Right ventricle myocardium superior (tissue), 1 donor: ENCODE measurements around the gene SEL1L2. TPM values are rescaled to one million over a fixed set of nuclear protein-coding genes. Genes with fewer than 3 reads are reported as not detected.
"Not testable (repeated sequence)": the region's sequence is repeated elsewhere in the genome, so short reads cannot be mapped to it uniquely, and the experiment has no call there.

Experiments used
- ATAC-seq: fragments of 200-7000 bp; cut with Tn5 transposase; one replicate; pipeline ENCODE4 v1.9.1; 2020; ENCODE audit warnings: mild to moderate bottlenecking; ENCODE audit not compliant: poor library complexity
- DNase-seq: peaks from one replicate; pipeline ENCODE4 v3.0.0-alpha.2; 2020
- intact Hi-C: fragments of 100-400 bp; cut with DNase I; formaldehyde crosslinking; loops from one replicate; pipeline ENCODE4 v1.11.2; 2022
- long read RNA-seq: library from polyadenylated mRNA; unstranded; transcript quantifications from one replicate; pipeline ENCODE4 v2.0.0, GENCODE V29; 2021
- total RNA-seq: library from RNA; stranded (reverse); fragmentation: NEBNext Ultra II Directional; extraction: Animal tissue kit (Norgen Biotek cat#: 25700); gene quantifications from one replicate; pipeline ENCODE4 v1.2.1, GENCODE V29; 2021
- donor health status: DM: no; HTN: yes; CAD: no; lungs with severe emphysema.

SEL1L2 gene, protein sequence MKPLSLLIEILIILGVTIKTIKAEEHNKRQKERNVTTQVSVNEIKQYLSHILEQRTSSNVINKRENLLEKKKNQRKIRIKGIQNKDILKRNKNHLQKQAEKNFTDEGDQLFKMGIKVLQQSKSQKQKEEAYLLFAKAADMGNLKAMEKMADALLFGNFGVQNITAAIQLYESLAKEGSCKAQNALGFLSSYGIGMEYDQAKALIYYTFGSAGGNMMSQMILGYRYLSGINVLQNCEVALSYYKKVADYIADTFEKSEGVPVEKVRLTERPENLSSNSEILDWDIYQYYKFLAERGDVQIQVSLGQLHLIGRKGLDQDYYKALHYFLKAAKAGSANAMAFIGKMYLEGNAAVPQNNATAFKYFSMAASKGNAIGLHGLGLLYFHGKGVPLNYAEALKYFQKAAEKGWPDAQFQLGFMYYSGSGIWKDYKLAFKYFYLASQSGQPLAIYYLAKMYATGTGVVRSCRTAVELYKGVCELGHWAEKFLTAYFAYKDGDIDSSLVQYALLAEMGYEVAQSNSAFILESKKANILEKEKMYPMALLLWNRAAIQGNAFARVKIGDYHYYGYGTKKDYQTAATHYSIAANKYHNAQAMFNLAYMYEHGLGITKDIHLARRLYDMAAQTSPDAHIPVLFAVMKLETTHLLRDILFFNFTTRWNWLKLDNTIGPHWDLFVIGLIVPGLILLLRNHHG
- total RNA-seq, result 0.43 TPM
- long read RNA-seq, result 0 reads

DNA sequence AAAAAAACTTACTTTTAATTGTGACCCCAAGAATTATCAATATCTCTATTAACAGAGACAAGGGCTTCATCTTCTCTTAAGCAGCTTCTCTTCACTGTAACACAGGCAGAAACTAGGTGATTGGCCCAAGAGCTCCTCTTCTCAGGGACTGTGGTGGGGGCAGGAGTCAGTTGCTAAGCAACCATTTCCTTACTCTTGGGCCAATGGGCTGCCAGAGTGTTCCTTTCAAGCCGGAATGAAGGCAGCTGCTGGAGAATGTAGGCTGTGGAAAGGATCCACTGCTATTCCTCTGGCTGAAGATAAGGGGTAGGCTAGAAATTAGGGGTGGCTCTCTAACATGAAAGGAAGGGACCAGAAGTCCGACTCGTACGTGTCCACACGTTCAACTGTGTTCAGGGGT, at the start of gene SEL1L2:
Gene SEL1L2, minus strand, starts transcription at position 150 of the 400 bp plus-strand sequence. Its CDS starts 80 bp downstream, at position 70.
- intact Hi-C loops, result no loop called here
- no peak for DNase-seq
- ATAC-seq, result no peak

DNA sequence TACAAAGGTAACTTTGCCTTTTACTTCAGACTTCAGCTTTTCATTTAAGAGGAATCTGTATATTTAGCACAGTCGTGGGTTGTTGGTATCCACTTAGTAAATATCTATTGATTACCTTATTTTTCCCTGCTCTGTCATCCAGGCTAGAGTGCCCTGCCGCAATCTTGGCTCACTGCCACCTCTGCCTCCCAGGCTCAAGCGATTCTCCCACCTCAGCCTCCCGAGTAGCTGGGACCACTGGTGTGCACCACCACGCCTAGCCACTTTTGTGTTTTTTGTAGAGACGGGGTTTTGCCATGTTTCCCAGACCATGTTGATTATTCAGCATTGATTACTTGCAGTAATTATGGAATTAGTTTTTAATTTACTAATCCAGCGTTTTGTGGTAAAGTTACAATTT, 46.2 kb upstream of the SEL1L2 start:
- intact Hi-C loops, result no loop called here
- ATAC-seq, result no peak
- DNase-seq, result no peak

DNA sequence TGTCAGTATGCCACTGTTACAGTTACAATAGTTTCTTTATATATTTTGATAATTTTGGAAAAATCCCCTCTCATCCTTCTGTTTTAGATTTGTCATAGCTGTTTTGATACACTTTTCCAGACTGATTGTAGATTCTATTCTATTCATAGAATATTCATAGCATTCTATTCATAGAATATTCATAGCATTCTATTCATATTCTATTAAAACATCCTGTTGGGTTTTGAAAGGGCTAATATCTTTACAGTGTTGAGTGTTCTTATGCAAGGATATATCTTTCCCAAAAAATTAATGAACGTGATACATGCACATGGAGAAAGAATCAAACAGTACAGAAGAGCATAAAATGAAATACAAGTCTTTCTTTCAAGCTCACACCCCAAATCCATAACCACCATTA, 42.9 kb upstream of the SEL1L2 start:
- ATAC-seq, result no peak
- no peak for DNase-seq
- intact Hi-C loops, result no loop called here

DNA sequence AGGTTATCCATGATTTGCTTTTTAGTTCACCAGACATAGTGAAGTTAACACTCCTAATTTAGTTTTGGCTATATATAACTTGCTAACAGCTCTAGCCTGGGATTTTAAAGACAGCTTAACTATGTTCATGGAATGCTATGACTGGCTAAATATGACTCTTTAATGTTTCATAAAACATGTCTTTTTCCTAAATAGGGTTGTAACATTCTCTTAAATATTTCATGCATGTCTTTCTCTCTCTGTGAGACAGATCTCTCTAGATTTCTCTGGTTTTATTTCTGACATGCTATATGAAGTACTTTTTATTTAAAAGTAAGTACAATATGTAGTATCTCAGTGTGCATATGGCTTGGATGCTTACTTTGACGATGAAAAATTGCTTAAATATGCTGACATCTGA, 40.6 kb upstream of the SEL1L2 start:
- no peak for ATAC-seq
- intact Hi-C loops, result no loop called here
- no peak for DNase-seq

DNA sequence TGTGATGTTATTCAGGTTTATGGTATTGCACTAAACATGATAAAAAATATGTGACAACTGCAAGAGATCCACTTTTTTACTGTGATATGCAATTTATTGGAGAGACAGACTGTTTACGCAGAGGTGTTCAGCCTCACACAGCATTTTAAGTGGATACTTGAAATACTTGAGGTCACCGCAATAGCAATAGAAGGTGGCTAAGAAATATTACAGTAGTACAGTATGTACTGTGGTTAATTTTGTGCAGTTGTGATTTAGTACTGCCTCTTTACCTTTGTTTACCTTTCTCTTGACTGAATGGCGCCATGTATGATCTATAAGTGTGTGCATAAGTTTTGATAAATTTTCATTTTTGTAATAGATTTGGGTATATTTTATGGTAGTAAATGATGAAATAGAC, 22.3 kb upstream of the SEL1L2 start:
- intact Hi-C loops, result no loop called here
- ATAC-seq (no peak), DNase-seq (no peak)

DNA sequence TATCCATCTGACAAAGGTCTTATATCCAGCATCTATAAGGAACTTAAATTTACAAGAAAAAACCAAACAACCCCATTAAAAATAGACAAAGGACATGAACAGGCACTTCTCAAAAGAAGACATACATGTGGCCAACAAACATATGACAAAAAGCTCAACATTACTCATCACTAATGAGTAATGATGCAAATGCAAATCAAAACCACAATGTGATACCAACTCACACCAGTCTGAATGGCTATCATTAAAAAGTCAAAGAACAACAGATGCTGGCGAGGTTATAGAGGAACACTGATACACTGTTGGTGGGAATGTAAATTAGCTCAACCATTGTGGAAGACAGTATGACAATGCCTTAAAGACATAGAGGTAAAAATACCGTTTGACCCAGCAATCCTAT, 18.8 kb upstream of the SEL1L2 start:
- intact Hi-C loops, result no loop called here
- no peak for DNase-seq
- no peak for ATAC-seq

DNA sequence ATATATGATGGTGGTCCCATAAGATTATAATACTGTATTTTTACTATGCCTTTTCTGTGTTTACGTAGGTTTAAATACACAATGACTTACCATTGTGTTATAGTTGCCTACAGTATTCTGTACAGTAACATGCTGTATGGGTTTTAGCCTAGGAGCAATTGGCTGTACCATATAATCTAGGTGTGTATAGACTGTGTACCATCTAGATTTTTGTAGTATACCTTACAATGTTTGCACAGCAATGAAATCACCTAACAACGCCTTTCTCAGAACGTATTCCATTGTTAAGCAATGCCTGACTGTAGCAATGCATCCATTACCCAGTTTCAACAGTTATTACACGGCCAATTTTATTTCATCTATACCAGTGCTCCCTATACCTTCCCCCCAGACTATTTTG, 15.6 kb upstream of the SEL1L2 start:
- DNase-seq, result no peak
- ATAC-seq, result no peak
- intact Hi-C loops, result no loop called here

DNA sequence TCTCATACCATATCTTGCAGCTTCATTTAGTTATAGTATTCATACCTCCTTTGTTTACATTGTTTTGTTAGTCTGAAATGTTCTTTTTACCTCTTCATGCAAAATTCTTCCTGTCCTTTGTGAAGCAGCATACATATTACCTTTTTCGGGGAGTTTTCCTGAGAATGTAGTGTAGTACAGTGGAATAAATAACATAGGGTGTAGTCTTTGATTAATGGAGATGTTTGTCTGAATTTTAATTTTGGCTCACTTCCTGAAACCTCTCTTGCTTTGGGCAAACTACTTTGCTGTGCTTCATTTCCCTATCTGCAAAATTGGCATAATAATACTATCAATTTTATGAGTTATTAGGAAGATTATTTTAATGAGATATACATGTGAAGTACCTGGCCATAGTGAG, 10.5 kb upstream of the SEL1L2 start:
- intact Hi-C loops, result no loop called here
- ATAC-seq (no peak), DNase-seq (no peak)

DNA sequence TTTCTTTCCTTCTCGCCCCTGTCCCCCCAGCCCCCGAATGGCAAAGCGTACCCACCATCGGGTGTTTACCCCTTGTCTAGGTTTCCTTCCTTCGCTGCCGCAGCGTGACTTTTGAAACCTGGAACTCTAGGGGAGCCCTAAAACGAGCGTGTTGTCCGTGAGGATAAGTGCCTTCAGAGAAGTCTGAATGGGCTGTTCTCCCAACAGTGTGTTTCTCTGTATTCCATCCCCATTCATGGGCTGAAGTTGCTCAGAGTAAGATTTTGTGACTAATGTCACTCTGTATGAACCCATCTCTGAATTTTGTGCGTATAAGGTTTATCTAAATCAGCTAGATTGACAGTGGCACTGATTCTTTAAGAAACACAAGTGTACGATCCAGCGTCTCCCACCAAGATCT, 5.9 kb upstream of the SEL1L2 start:
- DNase-seq (no peak), ATAC-seq (peak; percentile 6)
- intact Hi-C loops, result no loop called here

DNA sequence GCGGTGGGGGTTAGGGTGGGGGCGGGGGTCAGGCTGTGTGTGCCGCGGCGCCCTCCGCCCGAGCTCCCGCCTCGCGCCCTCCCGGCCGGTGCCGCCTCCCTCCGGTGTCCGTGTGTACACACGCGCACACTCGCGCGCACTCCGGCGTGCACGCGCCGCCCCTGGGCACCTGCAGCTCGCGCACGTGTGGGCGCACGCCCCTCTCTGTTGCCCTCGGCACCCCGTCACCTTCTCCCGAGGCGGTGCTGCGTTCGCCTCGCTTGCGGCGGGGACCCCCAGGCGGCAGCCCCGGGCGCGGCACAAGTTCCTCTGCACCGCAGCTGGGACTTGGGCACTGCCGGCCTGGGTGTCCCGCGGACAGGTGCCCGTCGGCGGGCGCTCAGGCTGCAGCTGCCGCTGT, 5.4 kb upstream of the SEL1L2 start:
- ATAC-seq (peak; percentile 74), DNase-seq (peak; percentile 52)
- intact Hi-C loops, result no loop called here

DNA sequence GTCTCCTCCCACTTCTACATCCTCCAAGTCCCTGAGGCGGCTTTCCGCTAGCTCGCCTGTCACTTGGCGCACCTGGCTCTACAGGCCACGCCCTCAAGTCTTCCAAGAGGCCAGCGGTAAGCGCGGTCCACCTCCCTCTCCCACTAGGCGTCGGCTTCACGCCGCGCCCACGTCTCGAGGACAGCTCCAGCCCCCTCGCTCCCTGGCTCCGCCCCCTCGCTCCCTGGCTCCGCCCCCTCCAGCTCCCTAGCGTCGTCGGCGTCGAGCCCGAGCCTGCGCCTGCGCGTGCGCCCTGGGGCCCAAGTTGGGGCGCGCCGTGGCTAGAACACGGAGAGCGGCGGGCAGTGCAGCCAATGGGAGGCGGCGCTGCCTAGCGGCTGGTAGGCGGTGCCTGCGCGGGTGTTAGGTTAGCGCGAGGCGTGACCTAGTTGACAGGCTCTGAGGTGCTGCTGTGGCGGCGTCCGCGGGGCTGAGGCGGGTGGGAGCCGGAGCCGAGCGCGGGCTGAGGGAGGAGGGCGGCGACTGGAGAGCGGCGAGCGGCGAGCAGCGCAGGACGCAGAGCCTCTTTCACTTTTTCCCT, 4.8 kb upstream of the SEL1L2 start, which contains the start of gene MACROD2:
Gene MACROD2, plus strand, starts transcription at position 431 of the 580 bp plus-strand sequence.
- intact Hi-C loops, result no loop called here
- DNase-seq (peak; percentile 93), ATAC-seq (peak; percentile 99)

DNA sequence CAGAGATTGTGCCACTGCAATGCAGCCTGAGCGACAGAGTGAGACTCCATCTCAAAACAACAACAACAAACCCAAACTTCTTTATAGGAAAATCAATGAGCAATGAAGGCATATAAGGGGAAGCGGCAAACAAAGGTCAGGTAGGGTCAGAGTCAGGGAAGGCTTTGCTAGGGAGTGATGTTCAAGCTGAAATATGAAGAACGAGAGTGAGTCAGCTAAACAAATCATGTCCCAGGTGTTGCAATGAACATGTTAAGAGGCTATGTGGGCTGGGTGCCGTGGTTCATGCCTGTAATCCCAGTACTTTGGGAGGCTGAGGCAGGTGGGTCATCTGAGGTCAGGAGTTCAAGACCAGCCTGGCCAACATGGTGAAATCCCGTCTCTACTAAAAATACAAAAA, 1.5 kb upstream of the SEL1L2 start:
- DNase-seq, intact Hi-C loops, ATAC-seq: not testable (repeated sequence)

DNA sequence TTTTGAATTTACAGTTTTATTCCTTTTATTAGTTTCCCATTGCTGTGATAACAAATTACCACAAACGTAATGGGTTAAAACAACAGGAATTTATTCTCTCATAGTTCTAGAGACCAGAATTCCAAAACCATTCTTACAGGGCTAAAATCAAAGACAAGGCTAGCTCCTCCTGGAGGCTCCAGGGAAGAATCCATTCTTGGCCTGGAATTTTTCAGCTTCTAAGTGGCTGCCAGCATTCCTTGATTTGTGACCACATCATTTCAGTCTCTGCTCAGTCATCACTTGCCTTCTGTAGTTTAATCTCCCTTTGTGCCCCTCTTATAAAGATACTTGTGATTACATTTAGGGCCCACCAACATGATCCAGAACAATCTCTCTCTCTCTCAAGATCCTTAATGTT, 897 bp upstream of the SEL1L2 start:
- intact Hi-C loops, result no loop called here
- DNase-seq (no peak), ATAC-seq (no peak)

DNA sequence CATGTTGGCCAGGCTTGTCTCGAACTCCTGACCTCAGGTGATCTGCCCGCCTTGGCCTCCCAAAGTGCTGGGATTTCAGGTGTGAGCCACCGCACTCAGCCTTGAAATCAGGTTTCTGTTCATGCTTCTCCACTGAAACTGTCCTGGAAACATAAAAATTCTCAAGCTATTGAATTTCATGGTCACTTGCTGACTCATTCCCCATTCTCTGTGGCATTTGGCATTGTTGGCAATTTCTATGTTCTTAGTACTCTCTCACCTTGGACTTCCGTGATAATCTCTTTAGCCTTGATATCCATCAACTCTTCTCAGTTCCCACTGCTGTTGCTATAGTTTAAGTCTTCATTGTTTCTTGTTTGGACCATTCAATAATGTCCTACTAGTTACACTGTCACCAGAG, 6.2 kb downstream of the SEL1L2 start:
- no peak for DNase-seq
- intact Hi-C loops, result no loop called here
- ATAC-seq, result no peak

DNA sequence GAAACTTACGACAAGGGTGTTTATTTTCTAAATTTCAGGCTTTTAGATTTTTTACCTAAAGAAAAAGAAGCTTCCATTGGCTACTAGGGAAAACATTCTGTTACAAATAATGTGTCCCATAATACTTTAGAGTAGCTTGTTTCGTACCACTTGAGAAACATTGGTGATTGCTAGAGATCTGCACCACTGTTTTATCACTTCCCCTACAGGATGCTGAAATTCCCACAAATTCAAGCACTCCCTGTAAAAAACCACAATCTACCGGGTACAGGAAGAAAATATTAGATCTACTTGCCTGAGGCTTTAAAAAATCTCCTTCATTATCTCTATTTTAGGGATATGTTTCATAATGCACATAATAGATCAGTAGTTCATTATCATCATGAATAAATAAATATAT, 29.9 kb downstream of the SEL1L2 start:
- DNase-seq, result no peak
- intact Hi-C loops, result no loop called here
- ATAC-seq, result no peak

DNA sequence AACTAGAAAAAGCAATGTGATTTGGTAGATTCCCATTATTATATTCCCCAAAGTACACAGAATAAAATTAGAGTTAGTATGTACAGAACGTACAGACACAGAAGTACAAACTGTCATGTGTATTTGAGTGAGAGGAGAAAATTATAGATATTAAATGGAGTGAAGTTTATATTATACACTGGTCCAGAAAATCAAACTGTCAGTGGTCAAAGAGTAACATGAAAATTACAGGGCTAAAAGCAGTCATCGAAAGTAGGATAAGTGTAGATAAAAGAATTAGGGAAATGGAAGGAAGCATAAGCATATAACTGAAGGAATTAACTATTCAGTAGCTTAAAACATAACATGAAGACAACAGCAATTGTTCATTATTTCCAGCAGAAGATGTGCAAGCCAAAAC, 30.3 kb downstream of the SEL1L2 start:
- ATAC-seq, result no peak
- intact Hi-C loops, result no loop called here

DNA sequence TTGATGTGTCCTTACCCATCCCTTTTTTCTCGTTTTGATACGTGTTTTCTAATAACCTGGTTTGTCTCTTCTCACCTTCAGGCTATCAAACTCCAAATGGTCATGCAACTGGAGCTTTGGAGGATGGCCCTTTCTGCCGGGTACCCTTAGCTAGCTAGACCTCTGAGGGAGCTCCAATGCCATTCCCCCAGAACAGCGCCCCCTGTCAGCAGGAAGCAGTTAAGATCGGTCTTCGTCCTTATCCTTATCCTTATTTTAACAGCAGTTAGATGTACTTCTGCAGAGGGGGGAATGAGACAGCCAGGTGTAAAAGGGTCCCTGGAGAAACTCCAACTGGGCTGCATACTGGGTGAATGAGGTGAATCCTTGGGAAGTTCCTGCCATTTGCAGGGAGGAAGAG, 37.2 kb downstream of the SEL1L2 start:
- intact Hi-C loops, result no loop called here
- ATAC-seq, result no peak
- DNase-seq, result no peak

More for the DNA sequence above, 30.3 kb downstream of the SEL1L2 start:
- no peak for DNase-seq

DNA sequence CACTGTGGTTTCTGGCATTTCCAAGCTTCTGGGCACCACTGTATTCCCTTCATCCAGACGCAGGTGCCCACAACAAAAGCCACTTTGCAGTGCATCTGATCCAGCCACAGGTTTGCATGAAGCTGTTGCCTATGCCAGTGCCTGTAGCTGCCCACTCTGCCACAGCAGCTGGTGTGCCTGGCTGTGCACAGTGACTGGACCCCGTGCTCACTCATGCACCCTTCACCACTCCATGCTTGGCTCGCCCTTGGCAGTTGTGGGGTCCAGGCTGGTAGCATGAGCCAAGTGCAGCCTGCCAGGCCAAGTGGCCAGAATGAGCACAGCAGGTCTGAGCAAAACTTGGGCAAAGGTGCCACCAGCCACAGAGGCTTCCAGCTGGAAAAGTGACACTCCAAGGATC, 42.7 kb downstream of the SEL1L2 start:
- intact Hi-C loops, result no loop called here

DNA sequence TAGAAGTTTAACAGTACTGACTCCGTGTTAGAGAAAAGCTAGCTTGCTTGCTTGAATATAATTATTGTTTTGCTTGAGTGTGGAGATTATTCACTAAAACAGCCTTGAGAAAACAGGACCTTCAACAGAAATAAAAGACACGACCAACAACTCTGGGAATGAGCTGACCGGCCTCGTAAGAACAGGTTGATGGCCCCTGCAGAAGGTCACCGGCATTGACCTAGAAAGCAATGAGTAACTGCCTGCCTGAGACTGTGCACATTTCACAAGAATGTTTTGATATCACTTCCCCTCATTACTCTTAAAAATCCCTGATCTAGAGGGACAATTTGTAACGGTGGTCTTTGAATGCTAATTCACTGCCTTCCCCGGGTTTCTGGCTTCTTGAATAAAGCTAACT, 49.4 kb downstream of the SEL1L2 start:
- ATAC-seq, result no peak
- no peak for DNase-seq
- intact Hi-C loops, result no loop called here

More for the DNA sequence above, 42.7 kb downstream of the SEL1L2 start:
- no peak for ATAC-seq
- no peak for DNase-seq
